Activated naive CD4-positive, alpha-beta T cell treated with anti-CD3 and anti-CD28 coated beads, Interleukin-2, amount 10 ng/mL, durations not matched to agents 7 days and 5 days (primary cell): ENCODE results near the gene OR10A5.

Source experiments
- CTCF ChIA-PET: fragments of 350-600 bp; sonication (Branson Sonifier 250); formaldehyde crosslinking; loops from one replicate; lab custom pipeline; 2021; ENCODE audit warnings: antibody characterized with exemption; lab: Charles Lee
- DNase-seq: peaks from one replicate; pipeline ENCODE4 v3.0.0-alpha.2; 2020
- H3K27ac Mint-ChIP-seq: one replicate; pipeline ENCODE4 v1.8.0; 2021; ENCODE audit warnings: mild to moderate bottlenecking, moderate library complexity, mixed read lengths
- H3K27me3 Mint-ChIP-seq: one replicate; pipeline ENCODE4 v1.8.0; 2021; ENCODE audit warnings: mild to moderate bottlenecking, mixed read lengths
- H3K36me3 Mint-ChIP-seq: one replicate; pipeline ENCODE4 v1.8.0; 2021; ENCODE audit warnings: mixed read lengths
- H3K4me1 Mint-ChIP-seq: one replicate; pipeline ENCODE4 v1.8.0; 2021; ENCODE audit warnings: mixed read lengths
- H3K4me3 Mint-ChIP-seq: one replicate; pipeline ENCODE4 v1.8.0; 2021; ENCODE audit warnings: mild to moderate bottlenecking, moderate library complexity, mixed read lengths
- H3K9me3 Mint-ChIP-seq: one replicate; pipeline ENCODE4 v1.8.0; 2021; ENCODE audit warnings: mixed read lengths

Gene OR10A5

DNA sequence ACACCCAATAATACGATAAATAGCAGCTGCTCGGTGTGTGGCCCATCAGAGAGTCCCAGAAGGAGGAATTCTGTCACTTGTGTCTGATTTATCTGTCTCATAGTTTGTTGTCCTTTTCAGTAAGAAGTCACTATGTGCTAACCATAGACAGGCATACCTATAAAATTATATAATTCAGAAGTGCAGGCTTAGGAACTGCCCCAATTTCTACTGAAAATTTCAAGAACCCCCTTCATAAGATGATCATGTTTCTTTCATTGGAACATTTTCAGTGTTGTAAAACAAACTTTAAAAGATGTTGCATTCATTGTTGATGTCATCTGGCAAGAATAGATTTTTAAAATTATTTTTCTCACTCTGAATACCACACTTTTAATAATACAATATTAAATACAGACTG lies 46.9 kb downstream of the OR10A5 start, which contains the start of gene OR2D2:
OR2D2 (minus strand) TSS at position 101 of the 400 bp plus-strand sequence; CDS start at position 101, 0 bp downstream.
- H3K4me3 Mint-ChIP-seq, result no peak within 1 kb of the TSS
- H3K27me3 Mint-ChIP-seq, result peaks cover 4% of the 10 kb centered on the region
- no peaks in the 10 kb centered on the region for H3K36me3 Mint-ChIP-seq
- H3K9me3 Mint-ChIP-seq, result peaks cover 2% of the 10 kb centered on the region
- CTCF ChIA-PET, result no interaction called here
- H3K4me1 Mint-ChIP-seq, result no peaks in the 10 kb centered on the region
- no peak within 1 kb of the TSS for H3K27ac Mint-ChIP-seq
- no peak for DNase-seq

GRCh38 chr11:6894097-6894496 lies 48.6 kb downstream of the OR10A5 start:
- Mint-ChIP-seq H3K9me3 (no peaks in the 10 kb centered on the region), H3K4me1 (no peaks in the 10 kb centered on the region), H3K27ac (no peak overlapping the region), H3K36me3 (no peaks in the 10 kb centered on the region), H3K4me3 (no peak overlapping the region), H3K27me3 (peaks cover 4% of the 10 kb centered on the region)
- CTCF ChIA-PET, result no interaction called here
- DNase-seq, result no peak

GRCh38 chr11:6895010-6895409 lies 49.5 kb downstream of the OR10A5 start:
- Mint-ChIP-seq H3K4me1 (no peaks in the 10 kb centered on the region), H3K27me3 (peaks cover 4% of the 10 kb centered on the region), H3K4me3 (no peak overlapping the region), H3K36me3 (no peaks in the 10 kb centered on the region), H3K27ac (no peak overlapping the region), H3K9me3 (no peaks in the 10 kb centered on the region)
- CTCF ChIA-PET, result no interaction called here
- DNase-seq, result no peak
